Measurements from ENCODE around the gene RBMX. TPM values are rescaled to one million over a fixed set of nuclear protein-coding genes. Genes with fewer than 3 reads are reported as not detected.
"Not testable (repeated sequence)": the region's sequence is repeated elsewhere in the genome, so short reads cannot be mapped to it uniquely, and the experiment has no call there.

RBMX gene
- total RNA-seq, 2 experiments from 2014 or later, result 310 to 317 TPM

DNA sequence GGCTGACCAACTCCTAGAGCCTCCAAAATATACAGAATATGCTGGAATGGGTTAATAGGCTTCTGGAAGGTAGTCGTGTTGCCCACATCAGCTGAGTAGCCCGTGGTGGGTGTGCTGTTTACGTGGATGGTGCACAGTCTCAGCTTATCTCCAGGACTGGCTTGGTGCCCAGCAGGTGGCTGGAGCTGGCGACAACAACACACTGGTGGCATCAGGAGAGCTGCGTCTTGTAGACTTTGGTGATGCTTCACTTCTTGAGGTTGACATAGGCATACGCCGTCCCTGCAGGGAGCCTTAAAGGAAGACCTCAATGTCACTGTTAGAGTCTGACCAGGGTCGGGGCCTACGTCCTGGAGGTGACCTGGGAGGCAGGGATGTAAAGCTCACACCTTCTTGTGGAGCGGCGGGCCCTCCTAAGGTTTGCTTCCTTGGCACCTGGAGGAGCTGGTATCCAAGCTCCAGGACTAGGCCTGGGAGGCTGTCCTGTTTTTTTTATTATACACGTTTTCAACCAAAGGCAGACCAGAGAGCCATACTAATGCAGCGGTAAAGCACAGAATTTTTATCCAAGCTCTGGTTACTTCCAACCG is 26.5 kb upstream of the RBMX start:
- ChIA-PET POLR2A (interaction anchor here (1.0 kb wide), 1 partner anchor 26 kb away, joined by 4 read pairs; the partner anchor contains the start of gene RBMX), CTCF (no interaction called here)
- peaks cover 11% of the 10 kb centered on the region for H3K4me1 Mint-ChIP-seq (ENCODE audit: low read depth)
- H3K4me3 Mint-ChIP-seq, result no peak overlapping the region
- Histone ChIP-seq H3K27ac (ENCODE audit: low read depth in 1 of 2, low read length in 2 of 2) (no peak overlapping the region), H3K36me3 (ENCODE audit: insufficient read depth, low read length) (no peaks in the 10 kb centered on the region), H3K4me3 (ENCODE audit: low read length) (no peak overlapping the region), H3K27me3 (ENCODE audit: control insufficient read depth in 1 of 2, insufficient read depth in 2 of 2, low read length in 2 of 2) (no peaks in the 10 kb centered on the region), H3K9me3 (ENCODE audit: control insufficient read depth in 1 of 2, insufficient read depth in 1 of 2, low read length in 2 of 2) (no peaks in the 10 kb centered on the region), H3K4me1 (ENCODE audit: insufficient read depth, low read length) (peaks cover 10% of the 10 kb centered on the region)
- ATAC-seq (ENCODE audit: poor library complexity) (no peak), DNase-seq (no peak)
- intact Hi-C loops (cut with DNase I, micrococcal nuclease), result no loop called here
- no peak overlapping the region for H3K27ac Mint-ChIP-seq
- H3K36me3 Mint-ChIP-seq (ENCODE audit: low read depth), result peaks cover 5% of the 10 kb centered on the region
- no peak for TF ChIP-seq CTCF (IDR thresholded peaks at IDR 0.05)
- no peaks in the 10 kb centered on the region for H3K9me3 Mint-ChIP-seq
- no peaks in the 10 kb centered on the region for H3K27me3 Mint-ChIP-seq

DNA sequence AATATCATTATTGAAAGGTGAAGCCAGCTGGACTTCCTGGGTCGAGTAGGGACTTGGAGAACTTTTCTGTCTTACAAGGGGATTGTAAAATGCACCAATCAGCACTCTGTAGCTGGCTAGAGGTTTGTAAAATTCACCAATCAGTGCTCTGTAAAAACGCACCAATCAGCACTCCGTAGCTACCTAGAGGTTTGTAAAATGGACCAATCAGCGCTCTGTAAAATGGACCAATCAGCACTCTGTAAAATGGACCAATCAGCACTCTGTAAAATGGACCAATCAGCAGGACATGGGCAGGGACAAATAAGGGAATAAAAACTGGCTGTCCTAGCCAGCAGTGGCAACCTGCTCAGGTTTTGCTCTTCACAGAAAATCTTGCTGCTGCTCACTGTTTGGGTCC is 23.5 kb upstream of the RBMX start:
- H3K4me3 ChIP-seq (ENCODE audit: low read length); H3K36me3 Mint-ChIP-seq (ENCODE audit: low read depth); H3K27ac ChIP-seq (ENCODE audit: low read depth in 1 of 2, low read length in 2 of 2); H3K9me3 Mint-ChIP-seq; H3K4me1 ChIP-seq (ENCODE audit: insufficient read depth, low read length); H3K27ac Mint-ChIP-seq; ATAC-seq (ENCODE audit: poor library complexity); H3K36me3 ChIP-seq (ENCODE audit: insufficient read depth, low read length); intact Hi-C loops (cut with DNase I, micrococcal nuclease); H3K4me1 Mint-ChIP-seq (ENCODE audit: low read depth); H3K27me3 ChIP-seq (ENCODE audit: control insufficient read depth in 1 of 2, insufficient read depth in 2 of 2, low read length in 2 of 2); H3K9me3 ChIP-seq (ENCODE audit: control insufficient read depth in 1 of 2, insufficient read depth in 1 of 2, low read length in 2 of 2); H3K27me3 Mint-ChIP-seq; DNase-seq; H3K4me3 Mint-ChIP-seq: not testable (repeated sequence)
- ChIA-PET POLR2A (interaction anchor here (1.3 kb wide), 1 partner anchor 23 kb away, joined by 3 read pairs; the partner anchor contains the start of gene RBMX), CTCF (interaction anchor here (0.6 kb wide), 1 partner anchor 196 kb away, joined by 3 read pairs; no protein-coding TSS in a partner anchor)

- H3K4me3 ChIP-seq (ENCODE audit: low read length); H3K27me3 Mint-ChIP-seq; H3K36me3 ChIP-seq (ENCODE audit: insufficient read depth, low read length); H3K27me3 ChIP-seq (ENCODE audit: control insufficient read depth in 1 of 2, insufficient read depth in 2 of 2, low read length in 2 of 2); intact Hi-C loops (cut with DNase I, micrococcal nuclease); H3K4me1 Mint-ChIP-seq (ENCODE audit: low read depth); ATAC-seq (ENCODE audit: poor library complexity); H3K36me3 Mint-ChIP-seq (ENCODE audit: low read depth); H3K27ac ChIP-seq (ENCODE audit: low read depth in 1 of 2, low read length in 2 of 2); H3K4me3 Mint-ChIP-seq; H3K9me3 Mint-ChIP-seq; H3K4me1 ChIP-seq (ENCODE audit: insufficient read depth, low read length); H3K27ac Mint-ChIP-seq; POLR2A ChIA-PET; CTCF ChIA-PET; DNase-seq; H3K9me3 ChIP-seq (ENCODE audit: control insufficient read depth in 1 of 2, insufficient read depth in 1 of 2, low read length in 2 of 2): not testable (repeated sequence)
These were observed 19.5 kb upstream of the RBMX start for GRCh38 chrX:136900071-136900470.

- no peak for DNase-seq
- TF ChIP-seq CTCF (IDR thresholded peaks at IDR 0.05), result no peak
- H3K9me3 Mint-ChIP-seq, result no peaks in the 10 kb centered on the region
- H3K4me3 Mint-ChIP-seq, result no peak overlapping the region
- H3K4me1 ChIP-seq (ENCODE audit: insufficient read depth, low read length), result no peaks in the 10 kb centered on the region
- H3K4me3 ChIP-seq (ENCODE audit: low read length), result no peak overlapping the region
- CTCF ChIA-PET, result no interaction called here
- H3K36me3 ChIP-seq (ENCODE audit: insufficient read depth, low read length), result no peaks in the 10 kb centered on the region
- no peaks in the 10 kb centered on the region for H3K4me1 Mint-ChIP-seq (ENCODE audit: low read depth)
- ATAC-seq (ENCODE audit: poor library complexity), result no peak
- intact Hi-C loops (cut with DNase I, micrococcal nuclease), result no loop called here
- H3K27ac Mint-ChIP-seq, result no peak overlapping the region
- H3K27me3 ChIP-seq (ENCODE audit: control insufficient read depth in 1 of 2, insufficient read depth in 2 of 2, low read length in 2 of 2), result no peaks in the 10 kb centered on the region
- no peak overlapping the region for H3K27ac ChIP-seq (ENCODE audit: low read depth in 1 of 2, low read length in 2 of 2)
- no peaks in the 10 kb centered on the region for H3K9me3 ChIP-seq (ENCODE audit: control insufficient read depth in 1 of 2, insufficient read depth in 1 of 2, low read length in 2 of 2)
- no peaks in the 10 kb centered on the region for H3K27me3 Mint-ChIP-seq
- POLR2A ChIA-PET, result interaction anchor here (0.6 to 0.8 kb wide), 2 partner anchors 19 to 893 kb away, joined by 3 read pairs; partner anchors contain the start of gene RBMX
- H3K36me3 Mint-ChIP-seq (ENCODE audit: low read depth), result no peaks in the 10 kb centered on the region
These were observed 18.7 kb upstream of the RBMX start for GRCh38 chrX:136899221-136899620.

DNA sequence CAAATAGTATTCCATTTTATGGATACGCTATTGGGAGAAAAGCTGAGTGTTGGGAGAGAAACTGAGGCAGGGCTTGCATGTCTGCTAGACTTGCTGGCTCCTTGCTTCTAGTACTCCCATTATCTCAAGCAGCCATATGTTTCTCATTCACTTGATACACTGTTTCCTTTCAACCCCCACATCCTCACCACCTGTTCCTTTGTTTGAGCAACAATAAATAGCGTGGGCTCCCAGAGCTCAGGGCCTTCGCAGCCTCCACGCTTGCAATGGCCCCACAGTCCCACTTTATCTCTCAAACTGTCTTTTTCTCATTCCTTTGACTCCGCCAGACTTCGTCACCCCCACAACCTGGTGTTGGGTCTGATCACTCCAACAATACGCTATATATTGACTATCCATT is 18.2 kb upstream of the RBMX start:
- H3K4me3 Mint-ChIP-seq; H3K27me3 Mint-ChIP-seq; H3K9me3 ChIP-seq (ENCODE audit: control insufficient read depth in 1 of 2, insufficient read depth in 1 of 2, low read length in 2 of 2); H3K4me1 ChIP-seq (ENCODE audit: insufficient read depth, low read length); H3K36me3 ChIP-seq (ENCODE audit: insufficient read depth, low read length); H3K27ac Mint-ChIP-seq; CTCF ChIA-PET; H3K36me3 Mint-ChIP-seq (ENCODE audit: low read depth); H3K9me3 Mint-ChIP-seq; intact Hi-C loops (cut with DNase I, micrococcal nuclease); H3K27ac ChIP-seq (ENCODE audit: low read depth in 1 of 2, low read length in 2 of 2); H3K4me3 ChIP-seq (ENCODE audit: low read length); H3K4me1 Mint-ChIP-seq (ENCODE audit: low read depth); H3K27me3 ChIP-seq (ENCODE audit: control insufficient read depth in 1 of 2, insufficient read depth in 2 of 2, low read length in 2 of 2); ATAC-seq (ENCODE audit: poor library complexity); DNase-seq: not testable (repeated sequence)
- POLR2A ChIA-PET, result interaction anchor here (0.8 kb wide), 1 partner anchor 18 kb away, joined by 3 read pairs; the partner anchor contains the start of gene RBMX

All from CD4-positive, alpha-beta T cell (primary cell).